Measurements from ENCODE around the gene HNRNPH2. TPM values are rescaled to one million over a fixed set of nuclear protein-coding genes. Genes with fewer than 3 reads are reported as not detected.
A peak's percentile ranks its signal among the peaks of the same experiment; 100 is the strongest.

The HNRNPH2 gene, protein sequence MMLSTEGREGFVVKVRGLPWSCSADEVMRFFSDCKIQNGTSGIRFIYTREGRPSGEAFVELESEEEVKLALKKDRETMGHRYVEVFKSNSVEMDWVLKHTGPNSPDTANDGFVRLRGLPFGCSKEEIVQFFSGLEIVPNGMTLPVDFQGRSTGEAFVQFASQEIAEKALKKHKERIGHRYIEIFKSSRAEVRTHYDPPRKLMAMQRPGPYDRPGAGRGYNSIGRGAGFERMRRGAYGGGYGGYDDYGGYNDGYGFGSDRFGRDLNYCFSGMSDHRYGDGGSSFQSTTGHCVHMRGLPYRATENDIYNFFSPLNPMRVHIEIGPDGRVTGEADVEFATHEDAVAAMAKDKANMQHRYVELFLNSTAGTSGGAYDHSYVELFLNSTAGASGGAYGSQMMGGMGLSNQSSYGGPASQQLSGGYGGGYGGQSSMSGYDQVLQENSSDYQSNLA
- total RNA-seq (2021) (46.0 and 48.8 TPM in 2 replicates), Bru-seq, nascent RNA (percentile 94 among the genes with signal in this experiment), BruChase-seq, experiment 1, labeled RNA remaining after a 2-hour chase (percentile 99 among the genes with signal in this experiment), BruChase-seq, experiment 2, labeled RNA remaining after a 6-hour chase (percentile 100 among the genes with signal in this experiment)
- long read RNA-seq, transcript HNRNPH2-201 (2 exons, 2,223 nt): major isoform, 182 of 188 reads
- long read RNA-seq, partial matches to known transcripts: 0 of 188 reads
- long read RNA-seq, other reads (novel, unspliced or antisense): 6 of 188 reads

GRCh38 chrX:101407748-101408531, at the start of gene HNRNPH2, which contains the start of gene GLA:
Gene HNRNPH2, plus strand, starts transcription at chrX:101408222. Its CDS starts 3,767 bp downstream, at chrX:101411989.
Gene GLA, minus strand, starts transcription at chrX:101407925. Its CDS starts 22 bp downstream, at chrX:101407903.
- peaks cover 5% of the 10 kb centered on the region for H3K4me1 ChIP-seq (ENCODE audit: insufficient read depth, low read length, poor library complexity, severe bottlenecking)
- POLR2A ChIA-PET (ENCODE audit: low non-redundant PET): no interaction called here
- peaks cover 11% of the 10 kb centered on the region for H3K36me3 ChIP-seq (ENCODE audit: insufficient read depth, low read length, poor library complexity, severe bottlenecking)
- no peaks in the 10 kb centered on the region for H3K9me3 ChIP-seq (ENCODE audit: low read depth, low read length, poor library complexity, severe bottlenecking)
- TF ChIP-seq EZH2 (IDR thresholded peaks at IDR 0.05; ENCODE audit: borderline replicate concordance, low read depth, low read length, poor library complexity, severe bottlenecking) (no peak), CTCF (conservative IDR thresholded peaks at IDR 0.05; ENCODE audit: low read depth, low read length) (no peak)
- peak within 1 kb of the TSS; percentile 98 for H3K27ac ChIP-seq (ENCODE audit: low read depth, low read length, poor library complexity, severe bottlenecking)
- intact Hi-C loops (cut with micrococcal nuclease; ENCODE audit: unreplicated experiment): no loop called here
- no TSS peak for BruUV-seq (replicated peaks)
- CTCF ChIA-PET: no interaction called here
- peak; percentile 96 for DNase-seq (ENCODE audit: low spot score)
- no peaks in the 10 kb centered on the region for H3K27me3 ChIP-seq (replicated peaks; ENCODE audit: insufficient read depth, low read depth, low read length, poor library complexity)
- peak within 1 kb of the TSS; percentile 80 for H3K4me3 ChIP-seq (ENCODE audit: low read depth, low read length, poor library complexity, severe bottlenecking)

DNA sequence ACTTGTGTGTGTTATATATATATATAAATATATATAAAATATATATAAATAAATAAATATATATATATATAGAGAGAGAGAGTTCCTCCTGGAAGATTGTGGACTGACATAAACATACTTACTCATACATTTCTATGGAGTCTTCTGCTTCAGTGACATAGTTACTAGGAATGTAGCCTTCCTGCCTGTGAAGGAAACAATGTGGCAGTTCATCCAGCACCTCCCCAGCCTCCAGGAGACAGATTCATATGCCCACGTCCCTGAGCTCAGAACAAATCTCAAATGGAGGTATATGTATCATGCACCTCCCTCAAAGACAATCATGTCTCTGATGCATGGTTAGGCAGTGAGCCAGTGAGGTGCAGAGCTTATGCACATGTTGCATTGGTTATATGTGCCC, 48.1 kb upstream of the HNRNPH2 start:
- Histone ChIP-seq H3K4me1 (ENCODE audit: insufficient read depth, low read length, poor library complexity, severe bottlenecking) (no peaks in the 10 kb centered on the region), H3K27ac (ENCODE audit: low read depth, low read length, poor library complexity, severe bottlenecking) (no peak overlapping the region), H3K36me3 (ENCODE audit: insufficient read depth, low read length, poor library complexity, severe bottlenecking) (no peaks in the 10 kb centered on the region), H3K4me3 (ENCODE audit: low read depth, low read length, poor library complexity, severe bottlenecking) (no peak overlapping the region), H3K27me3 (replicated peaks; ENCODE audit: insufficient read depth, low read depth, low read length, poor library complexity) (no peaks in the 10 kb centered on the region), H3K9me3 (ENCODE audit: low read depth, low read length, poor library complexity, severe bottlenecking) (no peaks in the 10 kb centered on the region)
- no peak for TF ChIP-seq EZH2 (IDR thresholded peaks at IDR 0.05; ENCODE audit: borderline replicate concordance, low read depth, low read length, poor library complexity, severe bottlenecking)
- no peak for TF ChIP-seq CTCF (conservative IDR thresholded peaks at IDR 0.05; ENCODE audit: low read depth, low read length)
- BruUV-seq (replicated peaks): no TSS peak
- ChIA-PET CTCF (no interaction called here), POLR2A (ENCODE audit: low non-redundant PET) (interaction anchor here (0.7 kb wide), 1 partner anchor 59 kb away, joined by 3 read pairs; no protein-coding TSS in a partner anchor)
- intact Hi-C loops (cut with micrococcal nuclease; ENCODE audit: unreplicated experiment): no loop called here
- DNase-seq (ENCODE audit: low spot score): no peak

DNA sequence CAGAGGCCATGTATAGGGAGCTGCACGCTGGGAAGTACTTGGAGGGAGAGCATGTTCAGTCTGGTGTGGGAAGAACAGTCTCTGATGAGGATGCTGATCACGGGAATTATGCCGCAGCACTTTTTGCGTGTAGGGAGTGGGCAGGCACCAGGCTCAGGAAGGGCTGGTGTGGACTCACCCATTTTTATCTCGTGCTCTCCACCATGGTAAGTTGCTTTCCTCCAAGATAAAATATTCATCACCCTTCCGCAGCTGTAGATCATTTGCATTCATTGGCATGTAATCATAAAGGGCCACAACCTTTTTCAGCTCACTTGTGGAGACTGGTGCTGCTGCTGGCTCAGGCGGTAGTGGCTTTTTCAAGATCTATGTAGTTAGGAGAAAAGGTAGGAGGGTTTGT, 47.6 kb upstream of the HNRNPH2 start:
- CTCF ChIA-PET: no interaction called here
- intact Hi-C loops (cut with micrococcal nuclease; ENCODE audit: unreplicated experiment): no loop called here
- POLR2A ChIA-PET (ENCODE audit: low non-redundant PET): interaction anchor here (0.7 kb wide), 1 partner anchor 59 kb away, joined by 3 read pairs; no protein-coding TSS in a partner anchor
- BruUV-seq (replicated peaks): no TSS peak
- H3K27ac ChIP-seq (ENCODE audit: low read depth, low read length, poor library complexity, severe bottlenecking): no peak overlapping the region
- H3K36me3 ChIP-seq (ENCODE audit: insufficient read depth, low read length, poor library complexity, severe bottlenecking): no peaks in the 10 kb centered on the region
- no peak for DNase-seq (ENCODE audit: low spot score)
- TF ChIP-seq EZH2 (IDR thresholded peaks at IDR 0.05; ENCODE audit: borderline replicate concordance, low read depth, low read length, poor library complexity, severe bottlenecking) (no peak), CTCF (conservative IDR thresholded peaks at IDR 0.05; ENCODE audit: low read depth, low read length) (no peak)
- H3K9me3 ChIP-seq (ENCODE audit: low read depth, low read length, poor library complexity, severe bottlenecking): no peaks in the 10 kb centered on the region
- H3K4me1 ChIP-seq (ENCODE audit: insufficient read depth, low read length, poor library complexity, severe bottlenecking): no peaks in the 10 kb centered on the region
- H3K27me3 ChIP-seq (replicated peaks; ENCODE audit: insufficient read depth, low read depth, low read length, poor library complexity): no peaks in the 10 kb centered on the region
- no peak overlapping the region for H3K4me3 ChIP-seq (ENCODE audit: low read depth, low read length, poor library complexity, severe bottlenecking)

All from A673 (cell line).